Lower leg skin (tissue), 3 donors: ENCODE results near the gene C5orf34.

Source experiments
- CTCF ChIP-seq, 3 donors: fragments of 450-650 bp; IDR thresholded peaks; one replicate each; pipeline ENCODE4 v1.5.1; 2016; ENCODE audit warnings: antibody characterized with exemption in 3 of 3, mild to moderate bottlenecking in 3 of 3, moderate library complexity in 2 of 3
- POLR2A ChIP-seq, 2 donors: fragments of 450-650 bp; IDR thresholded peaks; one replicate each; pipeline ENCODE4 v1.6.1; 2016 to 2017; ENCODE audit warnings: antibody characterized with exemption in 2 of 2, mild to moderate bottlenecking in 1 of 2, moderate library complexity in 1 of 2

GRCh38 chr5:43467100-43467499 lies 47.8 kb downstream of the C5orf34 start:
- TF ChIP-seq CTCF (IDR thresholded peaks at IDR 0.05), result no peak
- no peak for TF ChIP-seq POLR2A (IDR thresholded peaks at IDR 0.05)
